KMS-11 (cell line): ENCODE measurements around the gene RAB1B.

Experiments
- H2AFZ ChIP-seq: fragments of 200-600 bp; sonication (generic); 2 replicates; pipeline ENCODE4 v1.6.1; 2016; ENCODE audit warnings: antibody characterized with exemption, mixed run types, low read depth
- H3K27ac ChIP-seq: fragments of 200-600 bp; sonication (generic); 2 replicates; pipeline ENCODE4 v1.6.1; 2016; ENCODE audit warnings: mild to moderate bottlenecking, mixed run types
- H3K27me3 ChIP-seq: fragments of 200-600 bp; sonication (generic); 2 replicates; pipeline ENCODE4 v1.6.1; 2017; ENCODE audit warnings: mild to moderate bottlenecking, low read depth, mixed run types, moderate library complexity; ENCODE audit not compliant: insufficient read depth
- H3K36me3 ChIP-seq: fragments of 200-600 bp; sonication (generic); 2 replicates; pipeline ENCODE4 v1.6.1; 2017; ENCODE audit warnings: mild to moderate bottlenecking, mixed run types; ENCODE audit not compliant: insufficient read depth
- H3K4me1 ChIP-seq: fragments of 200-600 bp; sonication (generic); 2 replicates; pipeline ENCODE4 v1.6.1; 2016; ENCODE audit warnings: mild to moderate bottlenecking, low read depth, mixed run types; ENCODE audit not compliant: poor library complexity, severe bottlenecking
- H3K4me2 ChIP-seq: fragments of 200-600 bp; sonication (generic); 2 replicates; pipeline ENCODE4 v1.7.0; 2016; ENCODE audit warnings: mild to moderate bottlenecking, mixed run types
- H3K4me3 ChIP-seq: fragments of 200-600 bp; sonication (generic); IDR thresholded peaks from 2 replicates; pipeline ENCODE4 v1.6.1; 2017; ENCODE audit warnings: low read depth, low read length, mixed read lengths; ENCODE audit not compliant: insufficient read depth
- H3K79me2 ChIP-seq: fragments of 200-600 bp; sonication (generic); 2 replicates; pipeline ENCODE4 v1.6.1; 2016; ENCODE audit warnings: low read depth, mixed run types; ENCODE audit not compliant: insufficient read depth
- H3K9ac ChIP-seq: fragments of 200-600 bp; sonication (generic); 2 replicates; pipeline ENCODE4 v1.6.1; 2016; ENCODE audit warnings: mild to moderate bottlenecking, mixed run types
- H4K20me1 ChIP-seq: fragments of 200-600 bp; sonication (generic); 2 replicates; pipeline ENCODE4 v1.6.1; 2016; ENCODE audit warnings: mild to moderate bottlenecking, mixed run types; ENCODE audit not compliant: insufficient read depth
- TF ChIP-seq, protein P1 (sequence below): fragments of 200-600 bp; sonication (generic); conservative IDR thresholded peaks from 2 replicates; pipeline ENCODE4 v1.6.1; 2017; ENCODE audit warnings: low read depth, mild to moderate bottlenecking, antibody characterized with exemption, low read length, moderate library complexity, mixed read lengths

RAB1B gene

DNA sequence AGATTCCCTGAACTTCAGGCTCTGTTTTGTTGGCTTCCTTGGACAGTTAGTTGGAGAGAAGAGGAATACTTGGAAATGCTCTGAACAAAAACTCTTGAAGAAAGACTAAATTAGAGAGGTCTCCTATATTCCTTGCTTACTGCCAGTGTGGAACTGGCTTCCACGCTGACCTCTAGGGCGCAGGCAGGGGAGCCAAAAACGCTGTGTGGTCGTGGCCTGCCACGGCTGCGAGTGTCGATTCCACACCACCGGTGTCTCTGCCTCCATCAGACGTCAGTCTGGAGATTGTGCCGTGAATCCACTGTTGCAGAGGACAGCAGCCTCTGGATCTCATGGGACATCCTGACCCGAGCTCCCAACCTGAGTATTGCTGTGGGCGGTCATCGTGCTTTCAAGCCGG lies 37.5 kb upstream of the RAB1B start:
- TF ChIP-seq, protein P1, sequence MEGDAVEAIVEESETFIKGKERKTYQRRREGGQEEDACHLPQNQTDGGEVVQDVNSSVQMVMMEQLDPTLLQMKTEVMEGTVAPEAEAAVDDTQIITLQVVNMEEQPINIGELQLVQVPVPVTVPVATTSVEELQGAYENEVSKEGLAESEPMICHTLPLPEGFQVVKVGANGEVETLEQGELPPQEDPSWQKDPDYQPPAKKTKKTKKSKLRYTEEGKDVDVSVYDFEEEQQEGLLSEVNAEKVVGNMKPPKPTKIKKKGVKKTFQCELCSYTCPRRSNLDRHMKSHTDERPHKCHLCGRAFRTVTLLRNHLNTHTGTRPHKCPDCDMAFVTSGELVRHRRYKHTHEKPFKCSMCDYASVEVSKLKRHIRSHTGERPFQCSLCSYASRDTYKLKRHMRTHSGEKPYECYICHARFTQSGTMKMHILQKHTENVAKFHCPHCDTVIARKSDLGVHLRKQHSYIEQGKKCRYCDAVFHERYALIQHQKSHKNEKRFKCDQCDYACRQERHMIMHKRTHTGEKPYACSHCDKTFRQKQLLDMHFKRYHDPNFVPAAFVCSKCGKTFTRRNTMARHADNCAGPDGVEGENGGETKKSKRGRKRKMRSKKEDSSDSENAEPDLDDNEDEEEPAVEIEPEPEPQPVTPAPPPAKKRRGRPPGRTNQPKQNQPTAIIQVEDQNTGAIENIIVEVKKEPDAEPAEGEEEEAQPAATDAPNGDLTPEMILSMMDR: no peak
- Histone ChIP-seq H3K4me2 (no peak overlapping the region), H3K4me3 (no peak overlapping the region), H3K79me2 (no peaks in the 10 kb centered on the region), H3K27ac (no peak overlapping the region), H3K27me3 (no peaks in the 10 kb centered on the region), H4K20me1 (no peaks in the 10 kb centered on the region), H3K4me1 (no peaks in the 10 kb centered on the region), H3K36me3 (no peaks in the 10 kb centered on the region), H2AFZ (no peak overlapping the region), H3K9ac (no peak overlapping the region)

DNA sequence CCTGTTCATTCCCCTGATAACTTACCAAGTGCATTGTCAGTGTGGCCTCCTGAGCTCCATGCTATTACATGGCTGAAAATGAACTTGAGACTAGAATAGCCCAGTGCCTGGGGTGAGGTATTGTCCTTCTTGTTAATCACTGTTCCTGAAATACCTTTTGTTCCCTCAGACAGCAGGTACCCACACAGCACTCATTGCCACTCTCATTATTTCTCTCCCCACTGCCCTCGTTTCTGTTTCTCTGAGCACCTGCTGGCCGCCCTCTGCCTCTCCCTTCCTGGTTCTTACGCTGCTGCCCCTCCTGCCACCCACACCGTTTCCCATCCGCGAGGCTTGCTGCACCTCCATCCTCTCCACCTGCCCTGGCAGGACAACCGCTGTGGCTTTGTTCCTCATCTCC lies 36.9 kb upstream of the RAB1B start:
- Histone ChIP-seq H3K4me3 (no peak overlapping the region), H4K20me1 (no peaks in the 10 kb centered on the region), H3K9ac (no peak overlapping the region), H2AFZ (no peak overlapping the region), H3K36me3 (no peaks in the 10 kb centered on the region), H3K4me1 (no peaks in the 10 kb centered on the region), H3K27ac (no peak overlapping the region), H3K79me2 (no peaks in the 10 kb centered on the region), H3K4me2 (no peak overlapping the region), H3K27me3 (no peaks in the 10 kb centered on the region)
- TF ChIP-seq, protein P1: no peak

GRCh38 chr11:66232769-66233168 lies 35.7 kb upstream of the RAB1B start:
- no peak overlapping the region for H3K9ac ChIP-seq
- no peaks in the 10 kb centered on the region for H3K4me1 ChIP-seq
- no peaks in the 10 kb centered on the region for H4K20me1 ChIP-seq
- H3K36me3 ChIP-seq: no peaks in the 10 kb centered on the region
- H2AFZ ChIP-seq: no peak overlapping the region
- H3K4me3 ChIP-seq: no peak overlapping the region
- no peaks in the 10 kb centered on the region for H3K27me3 ChIP-seq
- TF ChIP-seq, protein P1: no peak
- no peaks in the 10 kb centered on the region for H3K79me2 ChIP-seq
- H3K27ac ChIP-seq: no peak overlapping the region
- no peak overlapping the region for H3K4me2 ChIP-seq

DNA sequence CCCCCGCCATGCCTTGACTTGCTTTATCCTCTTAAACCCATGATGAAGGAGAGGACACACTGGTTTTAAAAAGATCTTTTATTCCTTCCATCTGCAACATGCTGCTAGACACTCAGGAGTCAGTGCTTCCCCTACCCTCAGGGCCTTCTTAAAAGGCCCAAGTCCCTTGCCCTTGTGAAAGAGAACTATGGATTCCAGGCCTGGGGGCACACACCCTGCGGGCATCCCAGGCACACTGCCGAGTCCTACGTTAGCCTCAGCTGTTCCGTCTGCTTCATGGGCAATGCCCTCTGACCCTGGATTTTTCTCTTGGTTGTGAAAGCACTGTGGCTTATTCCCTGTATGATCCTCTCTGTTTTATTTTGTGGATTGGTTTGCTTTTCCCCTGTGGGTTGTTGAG lies 35.1 kb upstream of the RAB1B start:
- Histone ChIP-seq H3K4me3 (no peak overlapping the region), H3K36me3 (no peaks in the 10 kb centered on the region)

More for the DNA sequence above, 35.1 kb upstream of the RAB1B start:
- Histone ChIP-seq H2AFZ (no peak overlapping the region), H3K9ac (no peak overlapping the region), H3K4me2 (no peak overlapping the region), H3K79me2 (no peaks in the 10 kb centered on the region), H3K27ac (no peak overlapping the region), H3K4me1 (no peaks in the 10 kb centered on the region), H4K20me1 (no peaks in the 10 kb centered on the region), H3K27me3 (no peaks in the 10 kb centered on the region)
- TF ChIP-seq, protein P1: no peak
